IMR-90 (cell line): ENCODE measurements around the gene NEUROD1. TPM values are rescaled to one million over a fixed set of nuclear protein-coding genes. Genes with fewer than 3 reads are reported as not detected.

Experiments
- ATAC-seq: fragments of 200-7000 bp; cut with Tn5 transposase; 2 replicates; pipeline ENCODE4 v1.9.1; 2020; ENCODE audit warnings: low read depth, mild to moderate bottlenecking, moderate library complexity
- BruUV-seq: library from RNA; stranded (reverse); fragments of 400-500 nt; replicated peaks from 2 replicates; lab custom pipeline; 2021; lab: Mats Ljungman, UMichigan
- CTCF ChIA-PET: fragments of 300-600 bp; formaldehyde crosslinking; extraction: SDS; loops from one replicate; lab custom pipeline; 2021; ENCODE audit warnings: antibody characterized with exemption; lab: Yijun Ruan, JAX
- POLR2A ChIA-PET: fragments of 300-600 bp; sonication (Branson Sonifier 250); formaldehyde crosslinking; loops from one replicate; lab custom pipeline; 2022; ENCODE audit warnings: antibody characterized with exemption; ENCODE audit not compliant: unreplicated experiment; lab: Charles Lee
- DNase-seq: peaks from one replicate; pipeline ENCODE4 v3.0.0; 2013
- H2AFZ ChIP-seq: replicated peaks from 2 replicates; pipeline ENCODE3; 2013; ENCODE audit warnings: low read length, mild to moderate bottlenecking; ENCODE audit not compliant: poor library complexity
- H2AK5ac ChIP-seq: 2 replicates; pipeline ENCODE4 v1.6.1; 2013; ENCODE audit warnings: low read depth, low read length, inconsistent platforms
- H2AK9ac ChIP-seq: replicated peaks from 2 replicates; pipeline ENCODE3; 2013; ENCODE audit warnings: mild to moderate bottlenecking, low read depth, low read length, moderate library complexity; ENCODE audit not compliant: poor library complexity
- H2BK120ac ChIP-seq: 2 replicates; pipeline ENCODE4 v1.6.1; 2013; ENCODE audit warnings: low read depth, low read length, inconsistent platforms
- H2BK15ac ChIP-seq: 3 replicates; pipeline ENCODE4 v1.6.1; 2013; ENCODE audit warnings: low read depth, low read length, inconsistent platforms
- H2BK20ac ChIP-seq: 2 replicates; pipeline ENCODE4 v1.6.1; 2013; ENCODE audit warnings: low read depth, mild to moderate bottlenecking, inconsistent platforms, low read length, moderate library complexity
- H2BK5ac ChIP-seq: 2 replicates; pipeline ENCODE4 v1.6.1; 2013; ENCODE audit warnings: mild to moderate bottlenecking, low read depth, low read length, inconsistent platforms; ENCODE audit not compliant: poor library complexity, severe bottlenecking
- H3K14ac ChIP-seq: replicated peaks from 2 replicates; pipeline ENCODE4 v1.6.1; 2013; ENCODE audit warnings: low read depth, low read length, inconsistent platforms
- H3K18ac ChIP-seq: 2 replicates; pipeline ENCODE4 v1.6.1; 2013; ENCODE audit warnings: low read depth, low read length, control low read depth
- H3K23ac ChIP-seq: 2 replicates; pipeline ENCODE4 v1.6.1; 2013; ENCODE audit warnings: low read depth, low read length, inconsistent platforms
- H3K27ac ChIP-seq: 2 replicates; pipeline ENCODE4 v1.5.1; 2013; ENCODE audit warnings: mild to moderate bottlenecking, control low read depth, low read length; ENCODE audit not compliant: insufficient read depth
- H3K27me3 ChIP-seq: 2 replicates; pipeline ENCODE4 v1.6.1; 2013; ENCODE audit warnings: low read length; ENCODE audit not compliant: control insufficient read depth, insufficient read depth
- H3K36me3 ChIP-seq: 2 replicates; pipeline ENCODE4 v1.6.1; 2013; ENCODE audit warnings: low read length, mixed read lengths; ENCODE audit not compliant: control insufficient read depth, insufficient read depth
- H3K4ac ChIP-seq: 2 replicates; pipeline ENCODE4 v1.6.1; 2013; ENCODE audit warnings: low read depth, low read length, inconsistent platforms
- H3K4me1 ChIP-seq: 2 replicates; pipeline ENCODE4 v1.6.1; 2013; ENCODE audit warnings: low read length, mixed read lengths; ENCODE audit not compliant: control insufficient read depth, insufficient read depth
- H3K4me2 ChIP-seq: 2 replicates; pipeline ENCODE4 v1.6.1; 2013; ENCODE audit warnings: low read depth, mild to moderate bottlenecking, control low read depth, low read length, moderate library complexity
- H3K4me3 ChIP-seq: 2 replicates; pipeline ENCODE4 v1.5.1; 2013; ENCODE audit warnings: low read depth, mild to moderate bottlenecking, control low read depth, low read length, moderate library complexity; ENCODE audit not compliant: insufficient read depth
- H3K56ac ChIP-seq: 2 replicates; pipeline ENCODE4 v1.6.1; 2013; ENCODE audit warnings: low read length, inconsistent platforms; ENCODE audit not compliant: insufficient read depth; ENCODE audit errors: extremely low read depth
- H3K79me1 ChIP-seq, 2 experiments: 2 replicates each; pipeline ENCODE4 v1.6.1; 2013; ENCODE audit warnings: low read length in 2 of 2, inconsistent platforms in 1 of 2, low read depth in 1 of 2
- H3K9ac ChIP-seq: 2 replicates; pipeline ENCODE4 v1.6.1; 2013; ENCODE audit warnings: low read depth, low read length, control low read depth
- H3K9me1 ChIP-seq: 2 replicates; pipeline ENCODE4 v1.6.1; 2013; ENCODE audit warnings: low read length, inconsistent platforms; ENCODE audit not compliant: insufficient read depth
- H3K9me3 ChIP-seq: 2 replicates; pipeline ENCODE4 v1.6.1; 2013; ENCODE audit warnings: low read length; ENCODE audit not compliant: control insufficient read depth, insufficient read depth
- H4K20me1 ChIP-seq: 2 replicates; pipeline ENCODE4 v1.6.1; 2013; ENCODE audit warnings: low read length, inconsistent platforms; ENCODE audit not compliant: insufficient read depth
- H4K5ac ChIP-seq: 2 replicates; pipeline ENCODE4 v1.6.1; 2013; ENCODE audit warnings: mild to moderate bottlenecking, low read depth, low read length, control low read depth
- H4K8ac ChIP-seq, 2 experiments: 2 replicates each; pipeline ENCODE4 v1.6.1; 2013; ENCODE audit warnings: low read depth in 2 of 2, low read length in 2 of 2, control low read depth in 1 of 2, inconsistent platforms in 1 of 2
- H4K91ac ChIP-seq: 2 replicates; pipeline ENCODE4 v1.6.1; 2013; ENCODE audit warnings: low read depth, low read length, inconsistent platforms; ENCODE audit not compliant: insufficient read depth
- BHLHE40 ChIP-seq: fragments of 150-350 bp; IDR thresholded peaks from 2 replicates; pipeline ENCODE4 v1.6.1; 2016; ENCODE audit warnings: mild to moderate bottlenecking, low read depth, low read length
- CEBPB ChIP-seq: IDR thresholded peaks from 2 replicates; pipeline ENCODE4 v1.6.1; 2012; ENCODE audit warnings: low read depth, low read length, improper control_type of control experiment
- CHD1 ChIP-seq: IDR thresholded peaks from 2 replicates; pipeline ENCODE4 v1.6.1; 2012; ENCODE audit warnings: low read depth, low read length, improper control_type of control experiment
- FOS ChIP-seq: fragments of 150-350 bp; IDR thresholded peaks from 2 replicates; pipeline ENCODE4 v1.6.1; 2016; ENCODE audit warnings: low read depth, low read length
- MAFK ChIP-seq: IDR thresholded peaks from 2 replicates; pipeline ENCODE4 v1.6.1; 2012; ENCODE audit warnings: low read depth, low read length, improper control_type of control experiment
- MXI1 ChIP-seq: IDR thresholded peaks from 2 replicates; pipeline ENCODE4 v1.6.1; 2012; ENCODE audit warnings: low read depth, mild to moderate bottlenecking, low read length, moderate library complexity, borderline replicate concordance
- NFE2L2 ChIP-seq: fragments of 150-350 bp; IDR thresholded peaks from 2 replicates; pipeline ENCODE4 v1.6.1; 2016; ENCODE audit warnings: low read depth, mild to moderate bottlenecking, low read length
- RAD21 ChIP-seq: IDR thresholded peaks from 2 replicates; pipeline ENCODE4 v1.6.1; 2012; ENCODE audit warnings: low read length, improper control_type of control experiment
- RFX5 ChIP-seq: IDR thresholded peaks from 2 replicates; pipeline ENCODE4 v1.8.0; 2012; ENCODE audit warnings: low read depth, mild to moderate bottlenecking, low read length, moderate library complexity
- SMC3 ChIP-seq: fragments of 150-350 bp; IDR thresholded peaks from 2 replicates; pipeline ENCODE4 v1.6.1; 2016; ENCODE audit warnings: low read depth, mild to moderate bottlenecking, antibody characterized with exemption, low read length, moderate library complexity
- WGBS, 2 experiments: methylation state at CpG; one replicate each; pipeline versions ENCODE4 v1.1.5 to v1.1.7; 2013; ENCODE audit warnings: missing lambda C conversion rate in 2 of 2; ENCODE audit not compliant: insufficient read length in 1 of 2; ENCODE audit errors: extremely low coverage in 2 of 2; 5-methylcytosine and 5-hydroxymethylcytosine counted together
- dilution Hi-C: fragments of 300-500 bp; cut with HindIII; formaldehyde crosslinking; loops from one replicate; pipeline ENCODE4 v1.14.3; 2018; ENCODE audit warnings: low sequenced_read_pairs; ENCODE audit not compliant: unreplicated experiment
- in situ Hi-C: fragments of 300-500 bp; cut with MboI; formaldehyde crosslinking; loops from 3 replicates; pipeline ENCODE4 v1.14.3; 2019; ENCODE audit warnings: low sequenced_read_pairs, inconsistent platforms, mixed read lengths
- intact Hi-C: fragments of 100-400 bp; cut with micrococcal nuclease; formaldehyde crosslinking; loops from 2 replicates; pipeline ENCODE4 v1.10.0; 2022
- polyA plus RNA-seq, 3 experiments: library from polyadenylated mRNA; depleted of rRNA; stranded (reverse); fragments of >200 nt; gene quantifications; 2 replicates each; pipeline ENCODE4 v1.2.3, GENCODE V29; 2012; ENCODE audit warnings: low replicate concordance in 1 of 3
- total RNA-seq: library from RNA; depleted of rRNA; stranded (reverse); fragments of >200 nt; gene quantifications from 2 replicates; pipeline ENCODE4 v1.2.3, GENCODE V29; 2012
- TF ChIP-seq, protein P1 (sequence below): fragments of 150-350 bp; IDR thresholded peaks from 2 replicates; pipeline ENCODE4 v1.6.1; 2017; ENCODE audit warnings: mild to moderate bottlenecking, antibody characterized with exemption, low read length, low read depth
- TF ChIP-seq, protein P2 (sequence below): conservative IDR thresholded peaks from 2 replicates; pipeline ENCODE4 v1.5.1; 2012; ENCODE audit warnings: mild to moderate bottlenecking, low read depth, low read length, improper control_type of control experiment

NEUROD1 gene
- total and polyA plus RNA-seq, 2 of the 4 experiments (the other 2 are of a cell fraction), result not detected

DNA sequence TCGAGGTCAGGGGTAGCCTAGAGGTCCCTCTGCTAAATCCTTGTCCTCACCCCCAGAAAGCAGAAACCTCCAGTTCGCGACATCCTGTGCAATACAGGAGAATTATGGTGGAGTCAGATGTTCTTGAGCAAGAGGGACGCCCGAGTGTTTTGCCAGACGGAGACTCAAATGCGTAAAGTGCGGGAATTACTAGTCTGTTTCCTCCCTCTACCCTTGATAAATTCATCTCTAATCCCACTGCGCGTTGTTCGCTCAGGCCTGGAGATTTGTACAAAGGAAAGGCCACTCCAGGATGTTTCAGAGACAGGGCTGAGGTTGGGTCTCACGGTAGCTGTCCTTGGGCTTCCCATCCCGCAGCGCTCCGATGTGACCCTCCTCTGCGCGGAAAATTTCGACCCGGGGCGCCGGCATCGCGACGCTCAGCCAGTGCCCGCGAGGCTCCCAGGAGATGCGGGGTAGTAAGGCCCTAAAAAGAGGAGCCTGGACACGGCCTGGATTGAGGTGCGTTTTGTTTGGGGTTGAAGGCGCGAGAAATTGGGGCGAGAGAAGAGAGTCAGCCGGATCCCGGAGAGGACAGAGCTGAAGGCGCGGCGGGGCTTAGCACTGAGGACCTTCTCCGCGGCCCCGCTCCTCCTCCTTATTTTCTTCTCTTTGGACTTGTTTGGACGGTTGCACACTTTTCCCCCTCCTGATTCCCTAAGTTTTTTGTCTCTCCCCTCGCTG lies 2.6 kb upstream of the NEUROD1 start:
- Histone ChIP-seq H4K8ac (no peak overlapping the region), H4K20me1 (peaks cover 4% of the 10 kb centered on the region; the same call in 1 of the 2 replicates), H3K27ac (no peak overlapping the region), H3K4ac (no peak overlapping the region), H2BK120ac (no peak overlapping the region), H2AK9ac (no peak overlapping the region), H2AK5ac (no peak overlapping the region), H3K9ac (no peak overlapping the region), H2BK20ac (no peak overlapping the region), H3K27me3 (peaks cover 78% of the 10 kb centered on the region), H3K79me1 (no peaks in the 10 kb centered on the region), H3K23ac (no peak overlapping the region; the same call in 1 of the 2 replicates), H2BK5ac (no peak overlapping the region), H2BK15ac (no peak overlapping the region), H3K4me3 (no peak overlapping the region), H3K18ac (no peak overlapping the region), H3K4me1 (no peaks in the 10 kb centered on the region; the same call in 1 of the 2 replicates), H2AFZ (peak overlapping the region; percentile 71), H3K56ac (no peak overlapping the region), H3K36me3 (no peaks in the 10 kb centered on the region), H4K91ac (no peak overlapping the region), H4K5ac (no peak overlapping the region), H3K4me2 (no peak overlapping the region; the same call in 1 of the 2 replicates), H3K14ac (no peak overlapping the region), H3K9me3 (peaks cover 22% of the 10 kb centered on the region), H3K9me1 (peaks cover 7% of the 10 kb centered on the region; the same call in 1 of the 2 replicates)
- dilution Hi-C loops (no loop called here), in situ Hi-C loops (no loop called here), intact Hi-C loops (no loop called here)
- TF ChIP-seq MAFK (no peak), CHD1 (no peak), CEBPB (no peak), RAD21 (no peak), FOS (no peak), MXI1 (no peak), BHLHE40 (no peak), RFX5 (no peak), SMC3 (no peak), NFE2L2 (no peak)
- TF ChIP-seq, protein P1, sequence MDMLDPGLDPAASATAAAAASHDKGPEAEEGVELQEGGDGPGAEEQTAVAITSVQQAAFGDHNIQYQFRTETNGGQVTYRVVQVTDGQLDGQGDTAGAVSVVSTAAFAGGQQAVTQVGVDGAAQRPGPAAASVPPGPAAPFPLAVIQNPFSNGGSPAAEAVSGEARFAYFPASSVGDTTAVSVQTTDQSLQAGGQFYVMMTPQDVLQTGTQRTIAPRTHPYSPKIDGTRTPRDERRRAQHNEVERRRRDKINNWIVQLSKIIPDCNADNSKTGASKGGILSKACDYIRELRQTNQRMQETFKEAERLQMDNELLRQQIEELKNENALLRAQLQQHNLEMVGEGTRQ, result no peak
- TF ChIP-seq, protein P2, sequence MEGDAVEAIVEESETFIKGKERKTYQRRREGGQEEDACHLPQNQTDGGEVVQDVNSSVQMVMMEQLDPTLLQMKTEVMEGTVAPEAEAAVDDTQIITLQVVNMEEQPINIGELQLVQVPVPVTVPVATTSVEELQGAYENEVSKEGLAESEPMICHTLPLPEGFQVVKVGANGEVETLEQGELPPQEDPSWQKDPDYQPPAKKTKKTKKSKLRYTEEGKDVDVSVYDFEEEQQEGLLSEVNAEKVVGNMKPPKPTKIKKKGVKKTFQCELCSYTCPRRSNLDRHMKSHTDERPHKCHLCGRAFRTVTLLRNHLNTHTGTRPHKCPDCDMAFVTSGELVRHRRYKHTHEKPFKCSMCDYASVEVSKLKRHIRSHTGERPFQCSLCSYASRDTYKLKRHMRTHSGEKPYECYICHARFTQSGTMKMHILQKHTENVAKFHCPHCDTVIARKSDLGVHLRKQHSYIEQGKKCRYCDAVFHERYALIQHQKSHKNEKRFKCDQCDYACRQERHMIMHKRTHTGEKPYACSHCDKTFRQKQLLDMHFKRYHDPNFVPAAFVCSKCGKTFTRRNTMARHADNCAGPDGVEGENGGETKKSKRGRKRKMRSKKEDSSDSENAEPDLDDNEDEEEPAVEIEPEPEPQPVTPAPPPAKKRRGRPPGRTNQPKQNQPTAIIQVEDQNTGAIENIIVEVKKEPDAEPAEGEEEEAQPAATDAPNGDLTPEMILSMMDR, result no peak
- WGBS, 2 experiments, result 1% methylated on average over 15 of the region's 42 CpGs; no CpG with 5 or more reads in 1 of the 2 experiments
- ChIA-PET POLR2A (no interaction called here), CTCF (no interaction called here)
- DNase-seq (no peak), ATAC-seq (no peak)
- BruUV-seq, result no TSS peak
